SK-N-SH treated with all-trans-retinoic acid at 6 μM for 48 hours (cell line): ENCODE measurements around the gene LRIF1.

Source experiments
- ARNTL ChIP-seq: fragments of 450-650 bp; formaldehyde crosslinking; IDR thresholded peaks from 2 replicates; pipeline ENCODE4 v1.5.0; 2020; ENCODE audit warnings: low read depth, mild to moderate bottlenecking, moderate library complexity, borderline replicate concordance
- BACH2 ChIP-seq: fragments of 250-450 bp; sonication (Bioruptor Pico); IDR thresholded peaks from 2 replicates; pipeline ENCODE4 v1.9.0; 2021; ENCODE audit warnings: mild to moderate bottlenecking, borderline replicate concordance
- CREB5 ChIP-seq: fragments of 250-450 bp; sonication (Bioruptor Pico); IDR thresholded peaks from 2 replicates; pipeline ENCODE4 v1.5.1; 2020; ENCODE audit warnings: low read depth, mild to moderate bottlenecking, moderate library complexity
- GLIS3 ChIP-seq: fragments of 250-450 bp; sonication (Bioruptor Pico); IDR thresholded peaks from 2 replicates; pipeline ENCODE4 v1.5.0; 2020; ENCODE audit warnings: mild to moderate bottlenecking, moderate library complexity
- ISL1 ChIP-seq: fragments of 250-450 bp; sonication (Bioruptor Pico); IDR thresholded peaks from 2 replicates; pipeline ENCODE4 v2.1.2; 2022; ENCODE audit warnings: mild to moderate bottlenecking, moderate library complexity
- ZC3H10 ChIP-seq: fragments of 250-450 bp; sonication (Bioruptor Pico); IDR thresholded peaks from 2 replicates; pipeline ENCODE4 v1.5.1; 2021; ENCODE audit warnings: mild to moderate bottlenecking, moderate library complexity
- ZFP3 ChIP-seq: fragments of 250-450 bp; sonication (Bioruptor Pico); IDR thresholded peaks from 2 replicates; pipeline ENCODE4 v1.5.0; 2020; ENCODE audit warnings: mild to moderate bottlenecking, moderate library complexity
- ZFP30 ChIP-seq: fragments of 450-650 bp; formaldehyde crosslinking; IDR thresholded peaks from 2 replicates; pipeline ENCODE4 v1.5.0; 2022; ENCODE audit warnings: mild to moderate bottlenecking, moderate library complexity
- ZNF8 ChIP-seq: fragments of 450-650 bp; formaldehyde crosslinking; IDR thresholded peaks from 2 replicates; pipeline ENCODE4 v1.5.0; 2020; ENCODE audit warnings: mild to moderate bottlenecking, moderate library complexity

DNA sequence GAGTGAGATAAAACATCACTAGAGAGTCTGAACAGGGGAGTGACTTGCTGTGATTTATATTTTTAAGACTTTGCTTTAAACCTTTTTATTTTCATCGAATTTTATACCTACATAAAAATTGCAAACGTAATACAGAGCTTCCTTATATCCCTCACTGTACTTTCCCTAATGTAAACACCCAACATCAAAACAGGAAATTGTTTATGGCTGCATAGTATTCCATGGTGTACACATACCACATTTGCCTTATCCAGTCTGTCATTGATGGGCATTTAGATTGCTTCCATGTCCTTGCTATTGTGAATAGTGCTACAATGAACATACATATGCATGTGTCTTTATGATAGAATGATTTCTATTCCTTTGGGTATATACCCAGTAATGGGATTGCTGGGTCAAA is 34.8 kb downstream of the LRIF1 start:
- no peak for TF ChIP-seq ZFP3 (CRISPR knock-in tag)
- TF ChIP-seq ZNF8 (CRISPR knock-in tag), result no peak
- TF ChIP-seq BACH2 (CRISPR knock-in tag), result no peak
- no peak for TF ChIP-seq ZC3H10 (CRISPR knock-in tag)
- TF ChIP-seq ZFP30, result no peak
- TF ChIP-seq GLIS3, result no peak
- TF ChIP-seq CREB5, result no peak
- no peak for TF ChIP-seq ARNTL (CRISPR knock-in tag)
- no peak for TF ChIP-seq ISL1 (CRISPR knock-in tag)
